22Rv1 (cell line): ENCODE measurements around the gene PCOLCE2.

Experiments
- ZFX ChIP-seq: fragments of 450-650 bp; IDR thresholded peaks from 2 replicates; pipeline ENCODE4 v1.6.1; 2017; ENCODE audit warnings: antibody characterized with exemption, borderline replicate concordance
- TF ChIP-seq, protein P1 (sequence below): fragments of 450-650 bp; IDR thresholded peaks from 2 replicates; pipeline ENCODE4 v1.5.1; 2017; ENCODE audit warnings: mild to moderate bottlenecking

DNA sequence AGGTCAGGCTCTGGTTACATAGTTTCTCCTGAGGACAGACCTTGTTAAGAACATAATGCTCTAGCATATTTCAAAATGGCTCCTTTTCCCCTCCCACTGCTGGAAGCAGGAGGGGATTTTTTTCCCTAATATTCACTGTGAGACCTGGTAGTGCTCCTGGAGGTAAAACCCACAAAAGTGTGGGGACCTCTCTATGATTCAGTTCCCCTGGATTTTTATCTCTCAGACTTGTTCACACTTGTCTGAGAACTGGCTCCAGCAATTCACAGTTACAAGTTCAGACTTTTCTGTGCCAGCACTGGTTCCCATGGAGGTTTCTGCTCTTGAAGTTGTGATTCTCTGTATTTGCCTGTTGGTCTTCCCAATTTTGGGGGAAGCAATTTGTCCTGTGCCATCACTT, 36.3 kb upstream of the PCOLCE2 start:
- TF ChIP-seq, protein P1, sequence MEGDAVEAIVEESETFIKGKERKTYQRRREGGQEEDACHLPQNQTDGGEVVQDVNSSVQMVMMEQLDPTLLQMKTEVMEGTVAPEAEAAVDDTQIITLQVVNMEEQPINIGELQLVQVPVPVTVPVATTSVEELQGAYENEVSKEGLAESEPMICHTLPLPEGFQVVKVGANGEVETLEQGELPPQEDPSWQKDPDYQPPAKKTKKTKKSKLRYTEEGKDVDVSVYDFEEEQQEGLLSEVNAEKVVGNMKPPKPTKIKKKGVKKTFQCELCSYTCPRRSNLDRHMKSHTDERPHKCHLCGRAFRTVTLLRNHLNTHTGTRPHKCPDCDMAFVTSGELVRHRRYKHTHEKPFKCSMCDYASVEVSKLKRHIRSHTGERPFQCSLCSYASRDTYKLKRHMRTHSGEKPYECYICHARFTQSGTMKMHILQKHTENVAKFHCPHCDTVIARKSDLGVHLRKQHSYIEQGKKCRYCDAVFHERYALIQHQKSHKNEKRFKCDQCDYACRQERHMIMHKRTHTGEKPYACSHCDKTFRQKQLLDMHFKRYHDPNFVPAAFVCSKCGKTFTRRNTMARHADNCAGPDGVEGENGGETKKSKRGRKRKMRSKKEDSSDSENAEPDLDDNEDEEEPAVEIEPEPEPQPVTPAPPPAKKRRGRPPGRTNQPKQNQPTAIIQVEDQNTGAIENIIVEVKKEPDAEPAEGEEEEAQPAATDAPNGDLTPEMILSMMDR: no peak
- TF ChIP-seq ZFX: no peak
